Astrocyte of the cerebellum (primary cell): ENCODE data around the gene ZFPL1.

Experiments used
- DNase-seq: peaks from one replicate; pipeline ENCODE4 v3.0.0-alpha.2; 2011; ENCODE audit warnings: low read depth
- H3K4me3 ChIP-seq: 2 replicates; pipeline ENCODE4 v1.5.1; 2011; ENCODE audit warnings: mild to moderate bottlenecking, low read depth, low read length, moderate library complexity
- CTCF ChIP-seq: IDR thresholded peaks from 2 replicates; pipeline ENCODE4 v1.5.1; 2012; ENCODE audit warnings: low read length, low read depth, moderate library complexity, mild to moderate bottlenecking; ENCODE audit errors: missing control alignments
- in situ Hi-C: cut with HindIII; loops from 2 replicates; pipeline ENCODE4 v1.10.0; 2017; ENCODE audit warnings: low sequenced_read_pairs

The ZFPL1 gene

GRCh38 chr11:65132238-65132987 lies 48.4 kb downstream of the ZFPL1 start:
- no peak for DNase-seq
- in situ Hi-C loops = no loop called here
- peak overlapping the region; percentile 78 for H3K4me3 ChIP-seq
- TF ChIP-seq CTCF = no peak

GRCh38 chr11:65132988-65133700 lies 49.1 kb downstream of the ZFPL1 start:
- DNase-seq = no peak

GRCh38 chr11:65133724-65134123 lies 49.7 kb downstream of the ZFPL1 start:
- in situ Hi-C loops = no loop called here
- TF ChIP-seq CTCF = no peak
- no peak for DNase-seq
- H3K4me3 ChIP-seq = peak overlapping the region; percentile 78

More at GRCh38 chr11:65132988-65133700, 49.1 kb downstream of the ZFPL1 start:
- no peak for TF ChIP-seq CTCF
- in situ Hi-C loops = no loop called here
- H3K4me3 ChIP-seq = peak overlapping the region; percentile 78

- TF ChIP-seq CTCF = no peak
- DNase-seq = peak; percentile 60
- H3K4me3 ChIP-seq = peak within 1 kb of the TSS; percentile 78
- in situ Hi-C loops = no loop called here
These were observed 50.4 kb downstream of the ZFPL1 start, which contains the start of gene SYVN1 for GRCh38 chr11:65134240-65134951. SYVN1 (minus strand) TSS chr11:65134519; CDS start chr11:65133601, 918 bp downstream.

GRCh38 chr11:65134952-65135632 lies 51.1 kb downstream of the ZFPL1 start:
- no peak for TF ChIP-seq CTCF
- H3K4me3 ChIP-seq = peak overlapping the region; percentile 78
- DNase-seq = peak; percentile 94
- in situ Hi-C loops = no loop called here

- in situ Hi-C loops = no loop called here
- no peak for TF ChIP-seq CTCF
- no peak for DNase-seq
- H3K4me3 ChIP-seq = peak overlapping the region; percentile 78
These were observed 51.7 kb downstream of the ZFPL1 start for GRCh38 chr11:65135633-65136145.
